ENCODE measurements around the gene PRRT3.
"Not testable (repeated sequence)": the region's sequence is repeated elsewhere in the genome, so short reads cannot be mapped to it uniquely, and the experiment has no call there.

The PRRT3 gene

GRCh38 chr3:9917820-9918219 lies 34.4 kb downstream of the PRRT3 start:
- no peak for DNase-seq

GRCh38 chr3:9916734-9917680 lies 35.2 kb downstream of the PRRT3 start, which contains the start of gene IL17RC:
IL17RC (plus strand) TSS chr3:9917098; CDS start chr3:9917316, 218 bp downstream.
- peak; percentile 83 for DNase-seq

GRCh38 chr3:9916346-9916733 lies 35.9 kb downstream of the PRRT3 start:
- peak; percentile 44 for DNase-seq

- peak; percentile 63 for DNase-seq
Measured at GRCh38 chr3:9915254-9916141, 36.7 kb downstream of the PRRT3 start.

GRCh38 chr3:9914559-9915253 lies 37.5 kb downstream of the PRRT3 start:
- no peak for DNase-seq

DNA sequence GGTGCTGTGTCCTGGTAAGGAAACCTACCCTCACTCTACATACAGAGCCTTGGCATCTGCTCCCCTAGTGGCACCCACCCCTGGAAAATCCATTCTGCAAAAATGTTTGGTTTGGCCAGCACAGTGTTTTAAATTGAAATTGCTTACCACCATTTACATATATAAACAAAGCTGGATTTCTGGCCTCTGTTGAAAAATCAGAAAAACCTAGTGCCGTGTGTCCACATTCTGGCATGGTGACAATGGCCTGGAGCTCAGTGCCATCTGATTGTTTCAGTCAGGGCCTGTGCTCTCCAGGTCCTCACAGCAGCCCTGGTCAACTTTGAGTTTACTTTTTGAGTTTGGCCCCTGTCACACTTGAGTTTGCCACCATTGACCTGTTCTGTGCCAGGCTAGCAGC lies 38.2 kb downstream of the PRRT3 start:
- no peak for DNase-seq

DNA sequence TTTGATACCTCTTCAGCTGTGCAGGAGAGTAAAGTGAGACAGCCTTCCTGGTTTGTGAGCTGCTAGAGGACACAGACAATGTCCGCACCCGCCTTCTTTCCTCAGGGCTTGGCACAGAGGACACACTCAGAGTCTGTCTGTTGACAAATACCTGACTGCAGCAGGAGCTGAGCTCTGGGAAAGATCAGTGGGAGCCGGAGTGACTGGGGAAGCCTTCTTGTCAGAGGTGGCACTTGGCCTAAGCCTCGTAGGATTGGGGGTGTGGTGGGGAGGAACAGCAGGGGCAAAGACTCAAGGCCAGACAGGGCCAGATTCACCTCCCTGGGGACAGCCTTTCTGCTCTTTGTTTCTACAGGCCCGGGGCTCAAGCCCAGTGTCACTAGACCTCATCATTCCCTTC lies 38.6 kb downstream of the PRRT3 start:
- DNase-seq, result no peak

- DNase-seq, result no peak
Measured at GRCh38 chr3:9912294-9912935, 39.8 kb downstream of the PRRT3 start.

GRCh38 chr3:9911863-9912262 lies 40.3 kb downstream of the PRRT3 start:
- DNase-seq, result no peak

DNA sequence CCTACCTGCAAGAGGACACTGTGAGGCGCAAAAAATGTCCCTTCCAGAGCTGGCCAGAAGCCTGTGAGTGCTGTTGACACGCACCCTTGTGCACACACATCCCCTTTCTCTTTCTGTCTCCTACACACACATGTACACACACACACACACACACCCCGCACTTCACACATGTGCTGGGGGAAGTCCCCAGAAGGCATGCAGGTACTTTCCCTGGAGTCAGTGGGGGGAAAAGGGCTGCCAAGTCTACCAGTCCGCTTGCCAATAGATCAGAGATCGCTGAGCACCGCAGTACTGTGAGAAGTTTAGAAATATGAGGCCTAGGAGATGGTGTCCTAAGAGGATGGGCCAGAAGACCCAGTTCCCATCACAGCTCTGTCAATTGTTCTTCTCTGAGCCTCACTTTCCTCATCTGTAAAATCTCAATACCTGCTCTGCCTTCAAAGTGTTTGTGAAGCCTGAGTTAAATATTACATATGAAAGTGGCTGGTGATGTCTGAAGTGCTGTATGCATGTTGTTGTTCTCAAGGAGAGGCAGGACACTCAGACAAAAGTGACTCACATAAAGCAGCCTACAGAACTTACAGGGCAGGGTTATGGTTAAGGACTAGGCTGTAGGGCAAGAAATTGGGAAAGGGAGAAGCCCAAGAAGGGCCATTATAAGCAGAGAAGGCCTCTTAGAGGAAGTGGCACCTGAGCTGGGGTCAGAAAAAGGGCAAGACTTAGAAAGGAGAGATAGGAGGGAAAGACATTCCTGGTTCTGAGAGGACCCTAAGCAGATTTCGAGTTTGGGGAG lies 42.8 kb downstream of the PRRT3 start:
- no peak for DNase-seq

DNA sequence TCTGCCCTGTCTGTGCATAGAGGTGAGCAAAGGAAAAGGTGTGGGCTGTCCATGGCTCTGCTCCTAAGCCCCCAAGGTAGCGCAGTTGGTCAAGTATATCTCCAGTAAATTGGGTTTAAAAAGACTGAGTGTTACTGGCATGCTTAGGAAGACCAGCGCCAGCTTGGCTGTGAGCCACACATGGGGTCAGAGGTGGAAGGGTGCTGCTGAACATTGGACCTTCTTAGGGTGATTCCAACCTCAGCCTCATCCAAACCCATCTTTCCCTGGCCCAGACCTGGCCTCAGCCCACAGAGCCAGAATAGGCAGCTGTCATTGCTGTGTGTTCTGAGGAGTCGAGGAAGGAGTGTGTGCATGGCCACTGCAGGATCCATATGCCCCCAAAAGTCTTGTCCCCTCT lies 43.9 kb downstream of the PRRT3 start:
- no peak for DNase-seq

DNA sequence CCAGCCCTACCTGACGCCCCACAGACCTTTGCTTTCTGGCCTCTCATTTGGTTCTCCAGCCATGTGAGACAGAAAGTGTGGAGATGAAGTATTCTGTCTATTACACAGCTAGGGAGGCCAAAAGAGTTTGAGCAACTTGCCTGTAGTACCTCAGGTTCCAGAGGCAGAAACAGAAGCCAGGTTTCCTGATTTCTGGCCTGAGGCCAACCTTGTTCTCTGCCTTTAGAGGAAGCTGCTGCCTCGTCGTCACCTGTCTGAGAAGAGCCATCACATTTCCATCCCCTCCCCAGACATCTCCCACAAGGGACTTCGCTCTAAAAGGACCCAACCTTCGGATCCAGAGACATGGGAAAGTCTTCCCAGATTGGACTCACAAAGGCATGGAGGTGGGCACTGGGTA lies 45.7 kb downstream of the PRRT3 start:
- no peak for DNase-seq

GRCh38 chr3:9903904-9904303 lies 48.3 kb downstream of the PRRT3 start:
- DNase-seq, result no peak

DNA sequence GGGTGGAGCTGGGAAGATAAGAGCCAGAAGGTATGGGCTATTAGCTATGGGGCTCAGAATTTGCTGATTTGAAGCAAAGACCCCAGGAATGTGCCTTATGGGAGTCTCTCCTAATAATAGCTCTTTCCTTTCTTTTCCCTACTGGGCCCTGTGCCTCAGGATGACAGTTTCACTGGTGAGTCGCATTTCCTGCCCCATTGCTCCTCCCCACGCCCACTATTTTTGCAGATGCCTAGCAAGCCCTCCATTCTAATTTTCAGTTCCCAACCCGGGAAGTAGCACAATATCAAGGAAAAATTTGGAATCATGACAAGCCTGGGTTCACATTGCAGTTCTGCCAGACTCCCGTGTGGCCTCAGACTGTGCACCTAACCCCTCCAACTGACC lies 49.0 kb downstream of the PRRT3 start:
- DNase-seq, result peak; percentile 62

DNA sequence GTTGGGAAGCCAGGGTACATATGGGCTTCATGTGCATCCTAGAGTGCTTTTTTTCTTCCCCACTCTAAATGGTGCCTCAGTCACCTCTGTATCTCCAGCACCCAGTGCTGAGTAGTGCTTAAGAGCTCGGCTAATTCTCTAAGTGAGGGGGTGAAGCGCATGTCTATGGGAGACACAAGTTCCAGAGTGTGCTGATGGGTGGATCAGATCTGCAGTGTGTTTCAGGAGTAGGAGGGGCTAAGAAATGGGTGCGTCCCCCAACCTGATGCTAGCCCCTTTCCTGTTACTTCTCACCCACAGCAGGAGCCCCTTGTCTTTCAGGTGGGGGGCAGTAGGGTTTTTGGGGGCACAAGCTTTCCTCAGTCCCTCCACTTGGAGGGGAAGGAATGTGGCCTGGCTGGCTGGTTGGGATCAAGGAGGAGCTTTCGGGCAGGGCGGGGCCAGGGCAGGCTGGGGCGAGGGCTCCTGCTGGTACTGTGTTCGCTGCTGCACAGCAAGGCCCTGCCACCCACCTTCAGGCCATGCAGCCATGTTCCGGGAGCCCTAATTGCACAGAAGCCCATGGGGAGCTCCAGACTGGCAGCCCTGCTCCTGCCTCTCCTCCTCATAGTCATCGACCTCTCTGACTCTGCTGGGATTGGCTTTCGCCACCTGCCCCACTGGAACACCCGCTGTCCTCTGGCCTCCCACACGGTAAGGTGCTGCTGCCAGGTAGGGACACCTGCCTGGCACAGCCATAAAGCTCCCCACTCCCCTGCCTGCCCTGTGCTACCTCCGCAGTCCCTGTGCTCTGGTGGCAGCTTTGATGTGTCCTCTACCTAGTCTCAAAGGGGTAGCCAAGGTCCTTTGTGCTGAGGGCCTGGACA lies 49.6 kb downstream of the PRRT3 start, which contains the start of gene IL17RE:
TSS of gene IL17RE (plus strand) at position 477 of the 866 bp plus-strand sequence. CDS start at position 562, 85 bp downstream.
- DNase-seq, result no peak

DNA sequence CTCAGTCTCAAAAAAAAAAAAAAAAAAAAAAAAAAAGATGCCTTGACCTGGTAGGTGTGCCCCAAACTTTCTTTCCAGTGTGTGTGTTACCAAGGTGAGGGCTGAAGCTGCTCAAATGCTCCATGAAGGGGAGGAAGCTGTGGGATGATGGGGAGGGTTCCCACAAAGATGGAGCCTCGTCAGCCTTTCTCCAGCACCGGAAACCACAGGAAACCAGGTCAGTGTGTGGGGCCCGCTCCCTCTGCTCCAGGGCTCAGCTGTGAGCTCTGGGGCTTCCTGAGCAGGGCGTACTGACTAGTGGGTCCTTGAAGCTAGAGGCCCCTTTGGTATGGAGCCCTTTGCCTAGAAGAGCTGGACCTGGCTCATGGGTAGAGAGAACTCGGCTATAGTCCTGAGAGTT lies 50.2 kb downstream of the PRRT3 start:
- no peak for DNase-seq

DNA sequence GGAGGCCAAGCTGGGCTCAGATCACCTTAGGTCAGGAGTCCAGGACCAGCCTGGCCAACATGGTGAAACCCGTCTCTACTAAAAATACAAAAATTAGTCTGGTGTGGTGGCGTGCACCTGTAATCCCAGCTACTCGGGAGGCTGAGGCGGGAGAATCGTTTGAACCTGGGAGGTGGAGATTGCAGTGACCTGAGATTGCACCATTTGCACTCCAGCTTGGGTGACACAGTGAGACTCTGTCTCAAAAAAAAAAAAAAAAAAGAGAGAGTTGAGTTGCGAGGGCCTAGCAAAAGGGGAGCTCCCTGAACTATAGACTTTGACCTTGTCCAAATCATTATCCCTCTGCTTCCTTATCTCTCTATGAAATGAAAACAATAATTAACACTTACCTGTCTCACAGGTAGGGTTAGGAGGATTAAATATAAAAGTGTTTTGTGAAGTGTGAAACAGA lies 51.2 kb downstream of the PRRT3 start:
- not testable (repeated sequence) for DNase-seq

- DNase-seq, result no peak
Measured at GRCh38 chr3:9899289-9899791, 52.9 kb downstream of the PRRT3 start.

DNA sequence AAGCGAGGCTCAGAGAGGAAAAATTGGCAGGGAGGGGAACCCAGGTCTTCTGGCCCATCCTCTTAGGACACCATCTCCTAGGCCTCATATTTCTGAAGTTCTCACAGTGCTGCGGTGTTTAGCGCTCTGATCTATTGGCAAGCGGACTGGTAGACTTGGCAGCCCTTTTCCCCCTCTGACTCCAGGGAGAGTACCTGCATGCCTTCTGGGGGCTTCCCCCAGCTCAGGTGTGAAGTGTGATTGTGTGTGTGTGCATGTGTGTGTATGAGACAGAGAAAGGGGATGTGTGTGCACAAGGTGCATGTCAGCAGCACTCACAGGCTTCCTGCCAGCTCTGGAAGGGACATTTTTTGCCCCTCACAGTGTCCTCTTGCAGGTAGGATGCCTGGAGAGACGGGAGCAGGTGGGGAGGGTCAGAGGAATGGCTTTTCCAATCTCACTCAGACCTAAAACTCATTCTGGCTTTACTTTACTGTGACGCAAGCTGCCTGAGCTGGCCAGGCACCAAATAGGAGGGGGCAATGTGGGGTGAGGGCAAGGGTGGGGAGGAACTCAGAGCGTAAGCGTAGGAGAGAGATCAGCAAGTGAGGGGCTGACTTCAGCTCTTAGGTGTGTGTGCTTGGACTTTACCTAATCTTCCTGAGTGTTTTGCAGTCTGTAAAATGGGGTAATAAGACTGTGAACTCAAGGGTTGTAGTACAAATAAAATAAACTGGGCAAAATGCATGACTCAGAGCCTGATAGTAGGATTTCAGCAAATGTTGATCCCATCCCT lies 53.6 kb downstream of the PRRT3 start:
- DNase-seq, result no peak

Measured in fibroblast of skin of abdomen (primary cell).